ENCODE results near the gene SMYD4.

GRCh38 chr17:1797323-1797722 lies 32.4 kb downstream of the SMYD4 start:
- TF ChIP-seq CTCF (IDR thresholded peaks at IDR 0.05; ENCODE audit: low read depth, low read length) (no peak), POLR2A (IDR thresholded peaks at IDR 0.05; ENCODE audit: extremely low read depth, insufficient read length) (no peak)

All from NB4 (cell line).